AG09319 (cell line): ENCODE results near the gene MAPKAP1.
A peak's percentile ranks its signal among the peaks of the same experiment; 100 is the strongest.

Source experiments
- DNase-seq: peaks from one replicate; pipeline ENCODE4 v3.0.0-alpha.2; 2010; ENCODE audit warnings: low read depth; ENCODE audit errors: extremely low read depth
- CTCF ChIP-seq: IDR thresholded peaks from 2 replicates; pipeline ENCODE4 v1.5.1; 2011; ENCODE audit warnings: low read depth, mild to moderate bottlenecking, inconsistent platforms, low read length, moderate library complexity

The MAPKAP1 gene

GRCh38 chr9:125492719-125493118 lies 214.3 kb downstream of the MAPKAP1 start:
- TF ChIP-seq CTCF, result no peak
- no peak for DNase-seq

GRCh38 chr9:125487842-125488241 lies 219.2 kb downstream of the MAPKAP1 start:
- no peak for DNase-seq
- no peak for TF ChIP-seq CTCF

- no peak for DNase-seq
Measured at GRCh38 chr9:125486576-125486975, 220.4 kb downstream of the MAPKAP1 start.

GRCh38 chr9:125486152-125486508 lies 220.9 kb downstream of the MAPKAP1 start:
- no peak for DNase-seq
- TF ChIP-seq CTCF, result no peak

More at GRCh38 chr9:125486576-125486975, 220.4 kb downstream of the MAPKAP1 start:
- no peak for TF ChIP-seq CTCF

GRCh38 chr9:125485471-125486151 lies 221.4 kb downstream of the MAPKAP1 start:
- no peak for TF ChIP-seq CTCF
- DNase-seq, result no peak

- DNase-seq, result peak; percentile 32
- TF ChIP-seq CTCF, result no peak
Measured at GRCh38 chr9:125484350-125485282, 222.4 kb downstream of the MAPKAP1 start.

- no peak for DNase-seq
- no peak for TF ChIP-seq CTCF
Measured at GRCh38 chr9:125483697-125484096, 223.3 kb downstream of the MAPKAP1 start.
